Smooth muscle cell (in vitro differentiated cells): ENCODE results near the gene TACC2. TPM values are rescaled to one million over a fixed set of nuclear protein-coding genes. Genes with fewer than 3 reads are reported as not detected.

Experiments
- DNase-seq: peaks from one replicate; lab custom pipeline; 2025; ENCODE audit not compliant: unreplicated experiment; lab: John Stamatoyannopoulos, UW
- H2AFZ ChIP-seq: fragments of 200-600 bp; sonication (generic); 2 replicates; pipeline ENCODE4 v1.6.0; 2016; ENCODE audit warnings: antibody characterized with exemption, low read depth, mild to moderate bottlenecking
- H3F3A ChIP-seq: fragments of 200-600 bp; sonication (generic); 2 replicates; pipeline ENCODE4 v1.6.0; 2017; ENCODE audit warnings: antibody characterized with exemption, low read depth
- H3K27ac ChIP-seq: fragments of 200-600 bp; sonication (generic); 2 replicates; pipeline ENCODE4 v1.5.1; 2016; ENCODE audit warnings: low read depth, mild to moderate bottlenecking
- H3K27me3 ChIP-seq: fragments of 200-600 bp; sonication (generic); 2 replicates; pipeline ENCODE4 v1.6.1; 2016; ENCODE audit warnings: low read depth, mild to moderate bottlenecking
- H3K36me3 ChIP-seq: fragments of 200-600 bp; sonication (generic); 2 replicates; pipeline ENCODE4 v1.5.1; 2016; ENCODE audit warnings: low read depth
- H3K4me1 ChIP-seq: fragments of 200-600 bp; sonication (generic); 2 replicates; pipeline ENCODE4 v1.5.1; 2016; ENCODE audit warnings: low read depth
- H3K4me2 ChIP-seq: fragments of 200-600 bp; sonication (generic); 2 replicates; pipeline ENCODE4 v1.6.0; 2016; ENCODE audit warnings: mild to moderate bottlenecking
- H3K4me3 ChIP-seq: fragments of 200-600 bp; sonication (generic); 2 replicates; pipeline ENCODE4 v1.5.1; 2016; ENCODE audit warnings: mild to moderate bottlenecking
- H3K79me2 ChIP-seq: fragments of 200-600 bp; sonication (generic); 2 replicates; pipeline ENCODE4 v1.6.0; 2016; ENCODE audit warnings: low read depth, mild to moderate bottlenecking
- H3K9ac ChIP-seq: fragments of 200-600 bp; sonication (generic); 2 replicates; pipeline ENCODE4 v1.6.0; 2016; ENCODE audit warnings: low read depth
- H3K9me3 ChIP-seq: fragments of 200-600 bp; sonication (generic); replicated peaks from 2 replicates; pipeline ENCODE4 v1.5.1; 2016; ENCODE audit warnings: low read depth
- H4K20me1 ChIP-seq: fragments of 200-600 bp; sonication (generic); 2 replicates; pipeline ENCODE4 v1.6.0; 2016; ENCODE audit warnings: low read depth
- CTCF ChIP-seq: fragments of 200-600 bp; sonication (generic); IDR thresholded peaks from 2 replicates; pipeline ENCODE4 v1.5.1; 2017; ENCODE audit warnings: borderline replicate concordance, mild to moderate bottlenecking, antibody characterized with exemption; ENCODE audit not compliant: insufficient read depth, poor library complexity, severe bottlenecking
- WGBS: methylation state at CpG from one replicate; pipeline ENCODE4 v1.1.7; 2016; ENCODE audit warnings: low lambda C conversion rate; 5-methylcytosine and 5-hydroxymethylcytosine counted together
- polyA plus RNA-seq: library from polyadenylated mRNA; unstranded; fragments of >200 nt; fragmentation: Nextera tagmentation; extraction: Ambion mirVana; gene quantifications from 2 replicates; pipeline ENCODE4 v1.2.1, GENCODE V29; 2016
- total RNA-seq: library from RNA; depleted of rRNA; stranded (reverse); fragments of >200 nt; gene quantifications from 2 replicates; pipeline ENCODE4 v1.2.3, GENCODE V29; 2014

Gene TACC2
- total and polyA plus RNA-seq, 2 experiments from 2014 or later = 2.8 to 7.6 TPM

DNA sequence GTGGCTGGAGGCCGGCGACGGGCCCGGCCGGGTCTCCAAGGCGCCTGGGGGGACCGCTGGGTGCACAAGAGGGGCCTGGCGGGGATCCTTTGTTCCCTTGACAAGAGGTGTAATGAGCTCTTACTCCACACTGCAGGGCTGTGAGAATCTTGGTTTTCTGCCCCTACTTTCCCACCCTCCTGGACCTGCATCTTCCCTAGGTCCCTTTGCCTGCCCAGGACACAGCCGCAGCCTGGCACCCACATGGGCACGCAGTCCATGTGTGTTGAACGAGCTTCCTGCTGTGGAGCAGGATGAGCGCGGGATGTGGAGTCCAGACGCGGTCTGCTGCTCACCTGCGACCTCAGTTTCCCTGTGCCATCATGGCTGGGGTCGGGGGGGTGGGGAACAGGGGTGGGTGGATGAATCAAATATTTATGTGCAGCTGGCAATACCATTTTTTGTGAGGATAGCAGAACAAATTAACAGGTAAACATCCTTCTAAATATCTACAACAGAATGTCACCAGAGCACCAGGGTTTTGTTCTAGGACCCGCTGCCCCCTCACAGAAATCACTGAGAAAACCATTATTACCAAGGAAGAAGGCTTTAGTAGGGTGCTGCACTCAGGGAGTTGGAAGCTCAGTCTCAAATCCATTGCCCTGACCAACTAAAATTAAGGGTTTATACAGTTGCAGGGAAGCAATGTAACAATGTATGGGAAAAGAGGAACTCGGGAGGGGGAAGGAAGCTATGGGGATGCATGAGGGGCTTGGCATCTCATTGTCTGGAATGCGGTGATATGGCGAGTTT lies 13.5 kb upstream of the TACC2 start:
- H3K4me2 ChIP-seq = peak overlapping the region; percentile 90
- whole genome bisulfite sequencing = 50% methylated on average over 21 of the region's 21 CpGs
- H3F3A ChIP-seq = no peaks in the 10 kb centered on the region
- peak overlapping the region; percentile 92 for H3K4me3 ChIP-seq
- peaks cover 11% of the 10 kb centered on the region for H3K4me1 ChIP-seq
- no peaks in the 10 kb centered on the region for H3K27me3 ChIP-seq
- peak; percentile 43 for TF ChIP-seq CTCF
- no peak for DNase-seq
- no peaks in the 10 kb centered on the region for H3K36me3 ChIP-seq
- H4K20me1 ChIP-seq = peaks cover 7% of the 10 kb centered on the region
- no peak overlapping the region for H3K9ac ChIP-seq
- H3K27ac ChIP-seq = no peak overlapping the region
- no peaks in the 10 kb centered on the region for H3K9me3 ChIP-seq
- peak overlapping the region; percentile 94 for H2AFZ ChIP-seq
- no peaks in the 10 kb centered on the region for H3K79me2 ChIP-seq

DNA sequence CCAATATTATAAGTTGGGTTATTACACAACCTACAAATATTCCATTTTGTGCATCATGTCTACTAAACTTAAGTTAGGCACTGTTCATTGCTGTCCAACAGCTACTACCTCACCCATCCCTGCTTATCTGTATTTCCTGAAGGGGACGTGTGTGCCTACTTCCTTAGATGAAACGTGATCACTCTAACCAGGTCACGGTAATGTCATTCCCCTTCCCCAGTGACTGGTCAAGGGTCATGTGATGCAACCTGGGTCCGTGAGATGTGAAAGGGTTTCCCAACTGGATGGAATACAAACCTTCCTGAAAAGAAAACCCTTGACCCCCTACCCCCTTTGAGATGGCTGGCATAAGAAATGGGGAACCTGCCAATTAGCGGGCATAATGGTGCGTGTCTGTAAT lies 12.4 kb upstream of the TACC2 start:
- TF ChIP-seq CTCF = no peak
- no peaks in the 10 kb centered on the region for H3K27me3 ChIP-seq
- 99% methylated on average over 6 of the region's 6 CpGs for WGBS
- no peak overlapping the region for H3K27ac ChIP-seq
- H2AFZ ChIP-seq = no peak overlapping the region
- H3K4me3 ChIP-seq = no peak overlapping the region
- no peaks in the 10 kb centered on the region for H3F3A ChIP-seq
- peaks cover 11% of the 10 kb centered on the region for H3K4me1 ChIP-seq
- no peaks in the 10 kb centered on the region for H3K36me3 ChIP-seq
- H4K20me1 ChIP-seq = peaks cover 7% of the 10 kb centered on the region
- no peak overlapping the region for H3K4me2 ChIP-seq
- H3K79me2 ChIP-seq = no peaks in the 10 kb centered on the region
- no peak overlapping the region for H3K9ac ChIP-seq
- no peaks in the 10 kb centered on the region for H3K9me3 ChIP-seq
- DNase-seq = no peak

GRCh38 chr10:121978511-121978910 lies 10.5 kb upstream of the TACC2 start:
- no peak for DNase-seq

More at GRCh38 chr10:121978511-121978910, 10.5 kb upstream of the TACC2 start:
- Histone ChIP-seq H3K27me3 (no peaks in the 10 kb centered on the region), H3K4me1 (peaks cover 7% of the 10 kb centered on the region), H3K27ac (no peak overlapping the region), H3K36me3 (no peaks in the 10 kb centered on the region), H3K4me3 (no peak overlapping the region), H3F3A (no peaks in the 10 kb centered on the region), H3K79me2 (no peaks in the 10 kb centered on the region), H3K9ac (no peak overlapping the region), H4K20me1 (peaks cover 2% of the 10 kb centered on the region), H3K9me3 (no peaks in the 10 kb centered on the region), H3K4me2 (no peak overlapping the region), H2AFZ (no peak overlapping the region)
- 96% methylated on average over 23 of the region's 26 CpGs for WGBS
- TF ChIP-seq CTCF = no peak
